Ovary (tissue), 9 donors: ENCODE results near the gene YDJC. TPM values are rescaled to one million over a fixed set of nuclear protein-coding genes. Genes with fewer than 3 reads are reported as not detected.

Source experiments
- DNase-seq, 5 donors: peaks; one replicate each; pipeline ENCODE4 v3.0.0-alpha.2; 2019 to 2020
- H3K27ac ChIP-seq, 2 donors: fragments of 200-600 bp; one replicate each; pipeline versions ENCODE4 v1.5.1 to v1.8.0; 2019 to 2022
- H3K27me3 ChIP-seq: fragments of 200-600 bp; one replicate; pipeline ENCODE4 v1.8.0; 2022
- H3K36me3 ChIP-seq: fragments of 200-600 bp; sonication (generic); one replicate; pipeline ENCODE4 v1.5.1; 2019
- H3K4me1 ChIP-seq: one replicate; pipeline ENCODE4 v1.8.1; 2013; ENCODE audit warnings: mild to moderate bottlenecking, moderate library complexity; ENCODE audit not compliant: insufficient read depth
- H3K4me3 ChIP-seq: fragments of 200-600 bp; sonication (generic); one replicate; pipeline ENCODE4 v1.5.1; 2017
- H3K9me3 ChIP-seq, 2 donors: fragments of 200-600 bp in 1 of 2; sonication (generic) in 1 of 2; one replicate each; pipeline versions ENCODE4 v1.5.1 to v1.8.1; 2013 to 2019; ENCODE audit warnings: mild to moderate bottlenecking in 1 of 2, moderate library complexity in 1 of 2
- CTCF ChIP-seq, 3 donors: fragments of 450-650 bp in 2 of 3; fragments of 200-600 bp in 1 of 3; IDR thresholded peaks; one replicate each; pipeline versions ENCODE4 v1.5.1 to v1.8.0; 2016 to 2022; ENCODE audit warnings: antibody characterized with exemption in 3 of 3, mild to moderate bottlenecking in 1 of 3
- EP300 ChIP-seq: sonication (generic); formaldehyde crosslinking; IDR thresholded peaks from one replicate; pipeline ENCODE4 v1.6.1; 2017; ENCODE audit warnings: antibody characterized with exemption
- POLR2A ChIP-seq: fragments of 450-650 bp; IDR thresholded peaks from one replicate; pipeline ENCODE4 v1.6.1; 2017; ENCODE audit warnings: antibody characterized with exemption, mild to moderate bottlenecking, moderate library complexity
- WGBS, 3 donors: extraction: QIAGEN DNeasy Blood & Tissue Kit in 1 of 3; methylation state at CpG; one replicate each; pipeline versions ENCODE4 v1.1.5 to v1.1.7; 2013 to 2017; 5-methylcytosine and 5-hydroxymethylcytosine counted together
- intact Hi-C, 4 donors: fragments of 100-400 bp; cut with DNase I; formaldehyde crosslinking; loops; one replicate each; pipeline versions ENCODE4 v1.11.0 to v1.15.1; 2022 to 2023
- polyA plus RNA-seq, 2 donors: library from polyadenylated mRNA; stranded (reverse); fragments of 200-250 nt in 1 of 2; fragments of 350-450 nt in 1 of 2; fragmentation: Illumina TruSeq in 1 of 2; extraction: RNeasy Lipid Tissue Mini Kit (QIAGEN cat#74804) in 1 of 2; gene quantifications; one replicate each; pipeline ENCODE4 v1.2.3, GENCODE V29; 2013 to 2014
- total RNA-seq, 7 donors: library from RNA; depleted of rRNA in 2 of 7; stranded (reverse); fragments of >200 nt in 2 of 7; fragmentation: NEBNext Ultra II Directional in 3 of 7; extraction: Animal tissue kit (Norgen Biotek cat#: 25700) in 3 of 7; gene quantifications; one replicate each; pipeline versions ENCODE4 v1.1.0 to v1.2.4, GENCODE V29; 2016 to 2023
- donor health status: DM: no; HTN: no; CAD: no; lungs with moderate emphysema.
- donor health status: DM: no; HTN: no; CAD: no.
- donor health status: Bipolar disorder and iron deficiency.
- donor health status: DM: yes; HTN: yes; CAD: no.
- donor health status: DM: no; HTN: no; CAD: no.
- donor health status: DM: yes; HTN: yes; CAD: no.

Gene YDJC
- total and polyA plus RNA-seq, 9 donors, result 1.8 to 45.1 (median 17.0) TPM

DNA sequence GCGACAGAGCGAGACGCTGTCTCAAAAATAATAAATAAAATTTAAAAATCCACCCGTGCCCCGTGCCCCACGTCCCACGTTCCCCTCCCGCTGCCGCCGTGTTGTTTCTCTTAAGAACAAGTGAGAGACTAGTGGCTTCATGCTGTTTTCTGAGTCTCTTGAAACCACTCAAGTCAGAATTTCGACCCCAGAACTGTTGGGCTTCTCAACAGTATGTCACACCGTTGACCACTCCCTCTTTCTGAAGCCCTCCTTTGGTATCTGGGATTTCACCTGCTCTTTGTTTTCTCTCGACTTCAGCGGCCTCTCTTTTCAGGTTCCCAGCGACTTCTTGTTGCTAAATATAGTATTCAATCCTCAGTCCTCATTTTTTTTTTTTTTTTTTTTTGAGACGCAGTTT is 37.0 kb upstream of the YDJC start:
- no peak for DNase-seq
- Histone ChIP-seq H3K27ac (peak overlapping the region; percentile 38 to 86), H3K4me3 (peak overlapping the region; percentile 81), H3K36me3 (no peaks in the 10 kb centered on the region), H3K9me3 (no peaks in the 10 kb centered on the region), H3K4me1 (no peaks in the 10 kb centered on the region), H3K27me3 (no peaks in the 10 kb centered on the region)
- WGBS, 3 donors, result 39 to 42% (median 41%) methylated on average over 16 of the region's 16 CpGs
- intact Hi-C loops, result loop anchor here in 1 of 4 donors (10.0 kb wide), 1 partner anchor 62 kb away; no protein-coding TSS in a partner anchor
- no peak for TF ChIP-seq EP300
- TF ChIP-seq CTCF (IDR thresholded peaks at IDR 0.05), result no peak
- TF ChIP-seq POLR2A, result no peak

GRCh38 chr22:21665047-21665851 is 35.4 kb upstream of the YDJC start:
- 66 to 75% (median 71%) methylated on average over 26 of the region's 26 CpGs for WGBS, 3 donors

DNA sequence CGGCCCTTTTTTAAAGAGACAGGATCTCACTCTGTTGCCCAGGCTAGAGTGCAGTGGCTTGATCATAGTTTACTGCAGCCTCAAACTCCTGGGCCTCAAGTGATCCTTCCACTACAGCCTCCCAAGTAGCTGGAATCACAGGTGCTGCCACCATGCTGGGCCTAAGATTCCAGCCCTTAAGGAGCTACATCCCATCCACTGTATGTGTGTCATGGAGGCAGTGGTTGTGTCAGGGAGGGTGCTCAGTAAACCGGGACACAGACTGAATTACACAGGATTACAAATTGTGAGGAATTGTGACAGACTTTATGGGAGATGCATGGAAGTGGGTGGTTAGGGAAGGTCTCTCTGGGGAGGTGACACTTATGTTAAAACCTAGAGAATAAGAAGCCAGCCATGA is 33.9 kb upstream of the YDJC start:
- H3K9me3 ChIP-seq, result no peaks in the 10 kb centered on the region
- no peak for DNase-seq
- no peaks in the 10 kb centered on the region for H3K27me3 ChIP-seq
- 82 to 90% (median 88%) methylated on average over 2 of the region's 2 CpGs for WGBS, 3 donors
- H3K36me3 ChIP-seq, result no peaks in the 10 kb centered on the region
- H3K27ac ChIP-seq, result no peak overlapping the region
- intact Hi-C loops, result loop anchor here in 1 of 4 donors (10.0 kb wide), 1 partner anchor 59 kb away; no protein-coding TSS in a partner anchor
- no peak for TF ChIP-seq CTCF (IDR thresholded peaks at IDR 0.05)
- TF ChIP-seq EP300, result no peak
- no peak for TF ChIP-seq POLR2A
- H3K4me3 ChIP-seq, result no peak overlapping the region
- H3K4me1 ChIP-seq, result no peaks in the 10 kb centered on the region

More at GRCh38 chr22:21665047-21665851, 35.4 kb upstream of the YDJC start:
- Histone ChIP-seq H3K36me3 (no peaks in the 10 kb centered on the region), H3K27me3 (no peaks in the 10 kb centered on the region), H3K27ac (peak overlapping the region; percentile 38 to 86), H3K4me1 (no peaks in the 10 kb centered on the region), H3K4me3 (peak overlapping the region; percentile 81), H3K9me3 (no peaks in the 10 kb centered on the region)
- peak in 2 of 5 donors; percentile 42 to 47 for DNase-seq
- TF ChIP-seq POLR2A (no peak), EP300 (no peak), CTCF (IDR thresholded peaks at IDR 0.05) (no peak)
- intact Hi-C loops, result loop anchor here in 1 of 4 donors (10.0 kb wide), 1 partner anchor 60 kb away; no protein-coding TSS in a partner anchor

DNA sequence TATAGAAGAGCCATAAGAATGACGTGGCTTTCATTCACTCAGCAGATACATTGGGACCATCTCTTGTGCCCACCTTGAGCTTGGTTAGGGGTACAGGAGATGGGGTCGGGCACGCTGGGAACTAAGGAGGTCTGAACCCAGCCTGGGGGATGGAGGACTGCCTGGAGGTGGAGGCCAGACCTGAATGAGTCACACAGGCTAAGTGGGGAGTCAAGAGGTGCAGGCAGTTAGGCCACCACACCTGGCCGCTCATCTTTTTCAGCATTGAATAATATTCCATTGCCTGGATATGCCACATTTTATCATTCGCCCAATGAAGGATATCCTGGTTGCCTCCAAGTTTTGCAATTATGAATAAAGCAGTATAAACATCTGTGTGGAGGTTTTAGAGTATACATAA is 32.2 kb upstream of the YDJC start:
- Histone ChIP-seq H3K36me3 (no peaks in the 10 kb centered on the region), H3K27ac (no peak overlapping the region), H3K4me3 (no peak overlapping the region), H3K27me3 (no peaks in the 10 kb centered on the region), H3K4me1 (no peaks in the 10 kb centered on the region), H3K9me3 (no peaks in the 10 kb centered on the region)
- 85 to 93% (median 88%) methylated on average over 5 of the region's 5 CpGs for WGBS, 3 donors
- intact Hi-C loops, result loop anchor here in 1 of 4 donors (10.0 kb wide), 1 partner anchor 57 kb away; no protein-coding TSS in a partner anchor
- TF ChIP-seq CTCF (IDR thresholded peaks at IDR 0.05) (no peak), EP300 (no peak), POLR2A (no peak)
- DNase-seq, result no peak
